Stimulated activated CD4-positive, alpha-beta T cell treated with anti-CD3 and anti-CD28 coated beads, Interleukin-1b, Interleukin-23, amount 100 ng/mL, for 4 hours (primary cell): ENCODE measurements around the gene CAMTA1.

Experiments used
- DNase-seq, 2 donors: peaks; one replicate each; pipeline ENCODE4 v3.0.0-alpha.2; 2020; ENCODE audit warnings: low read depth in 2 of 2

CAMTA1 gene

DNA sequence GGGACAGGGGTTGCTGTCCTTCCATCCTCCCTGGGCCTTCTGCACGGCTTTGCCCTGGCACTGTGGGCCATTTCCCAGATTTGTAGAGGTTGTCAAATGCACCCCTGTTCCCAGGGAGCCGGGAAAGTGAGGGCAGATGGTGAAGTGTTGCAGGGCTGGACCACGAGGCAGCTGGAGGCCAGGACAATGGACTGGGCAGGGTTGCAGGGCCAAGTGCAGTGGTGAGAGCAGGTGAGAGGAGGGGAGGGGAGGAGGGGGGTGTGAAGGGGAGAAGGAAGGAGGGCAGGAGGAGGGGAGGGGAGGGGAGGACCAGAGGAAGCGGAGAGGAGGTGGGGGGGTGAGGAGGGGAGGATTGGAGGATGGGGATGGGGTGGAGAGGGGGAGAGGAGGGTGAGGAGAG lies 443.9 kb downstream of the CAMTA1 start:
- no peak for DNase-seq

- no peak for DNase-seq
These were observed 444.7 kb downstream of the CAMTA1 start for GRCh38 chr1:7229696-7230631.

- no peak for DNase-seq
These were observed 447.4 kb downstream of the CAMTA1 start for GRCh38 chr1:7232441-7233236.

GRCh38 chr1:7233237-7233540 lies 447.9 kb downstream of the CAMTA1 start:
- no peak for DNase-seq

DNA sequence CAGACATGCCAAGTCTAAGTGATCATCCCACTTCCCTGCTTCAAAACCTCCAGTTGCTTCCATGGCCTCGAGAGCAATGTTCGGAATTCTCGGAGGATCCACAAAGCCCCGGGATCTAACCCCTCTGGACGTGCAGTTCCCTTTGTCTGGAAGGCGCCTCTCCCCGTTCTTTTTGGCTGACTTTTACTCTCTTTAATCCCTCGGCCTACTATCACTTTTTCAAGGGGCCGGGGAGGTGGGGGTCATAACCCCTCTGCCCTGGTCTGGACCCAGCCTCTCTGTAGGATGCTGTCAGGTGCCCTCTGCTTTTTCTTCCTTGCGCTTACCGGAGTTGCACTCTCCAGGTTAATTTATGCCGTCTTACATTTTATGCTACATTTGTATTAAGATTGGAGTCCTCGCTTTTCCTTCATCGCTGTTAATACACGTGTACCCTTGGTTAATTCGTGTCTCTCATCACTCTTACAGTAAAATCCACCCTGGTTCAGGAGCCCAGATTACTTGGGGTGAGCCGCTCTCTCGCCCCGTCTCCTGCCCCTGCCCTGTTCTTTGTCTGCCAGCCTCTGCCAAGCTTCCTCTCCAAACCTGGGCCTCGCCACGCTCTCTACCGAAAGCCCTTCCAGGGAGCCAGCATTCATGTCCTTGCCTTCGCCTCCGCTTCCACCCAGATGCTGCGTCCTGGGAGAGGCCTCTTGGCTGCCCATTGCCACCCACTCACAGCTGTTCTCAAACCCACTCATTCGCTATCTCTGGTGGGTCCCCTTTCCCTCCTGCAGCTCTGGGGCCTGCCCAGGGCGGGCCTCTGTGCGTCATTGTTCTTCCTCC lies 448.6 kb downstream of the CAMTA1 start:
- DNase-seq = no peak

DNA sequence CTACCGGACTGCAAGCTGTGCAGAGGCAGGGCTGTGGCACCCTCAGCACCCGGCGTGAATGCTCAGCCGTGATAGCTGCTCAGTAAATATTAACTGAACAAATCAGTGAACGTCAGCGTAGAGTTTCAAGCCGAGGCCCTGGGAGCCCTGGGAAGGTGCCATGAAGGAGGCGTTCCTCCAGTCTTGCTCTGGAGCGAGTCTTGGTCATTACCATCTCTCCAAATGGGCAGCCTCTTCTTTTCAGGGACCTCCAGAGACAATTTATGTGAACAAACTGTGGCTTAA lies 449.2 kb downstream of the CAMTA1 start:
- no peak for DNase-seq

GRCh38 chr1:7235871-7236517 lies 450.7 kb downstream of the CAMTA1 start:
- DNase-seq = no peak

DNA sequence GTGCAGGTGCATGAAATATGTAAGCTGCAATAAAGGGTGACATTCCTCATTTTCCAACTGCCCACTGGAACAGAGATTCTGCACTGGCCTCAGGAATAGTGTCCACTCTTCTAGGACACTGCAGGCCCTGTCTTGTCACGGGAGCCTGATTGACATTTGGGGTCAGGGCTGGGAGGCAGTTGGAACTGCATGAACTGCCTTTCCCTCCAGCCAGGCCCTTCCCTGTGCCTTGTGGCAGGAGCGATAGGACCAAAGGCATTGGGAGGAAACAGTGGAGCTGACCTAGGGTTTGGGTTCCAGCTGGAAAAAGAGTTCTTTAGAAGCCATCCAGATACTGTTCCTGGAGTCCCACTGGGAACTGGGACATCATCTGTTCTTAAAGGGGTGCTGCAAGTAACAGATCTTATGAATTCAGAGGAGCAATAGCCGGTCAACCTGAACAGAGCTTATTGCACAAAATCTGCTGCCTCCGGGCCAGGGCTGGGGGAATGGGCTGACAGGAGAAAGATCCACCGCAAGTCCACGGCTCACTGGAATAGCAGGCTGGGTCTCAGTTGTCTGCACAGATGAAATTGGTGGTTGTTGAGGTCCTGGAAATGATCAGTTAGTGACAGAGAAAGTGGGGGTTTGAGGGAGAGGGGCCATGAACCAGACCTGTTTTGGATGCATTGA lies 451.7 kb downstream of the CAMTA1 start:
- no peak for DNase-seq

DNA sequence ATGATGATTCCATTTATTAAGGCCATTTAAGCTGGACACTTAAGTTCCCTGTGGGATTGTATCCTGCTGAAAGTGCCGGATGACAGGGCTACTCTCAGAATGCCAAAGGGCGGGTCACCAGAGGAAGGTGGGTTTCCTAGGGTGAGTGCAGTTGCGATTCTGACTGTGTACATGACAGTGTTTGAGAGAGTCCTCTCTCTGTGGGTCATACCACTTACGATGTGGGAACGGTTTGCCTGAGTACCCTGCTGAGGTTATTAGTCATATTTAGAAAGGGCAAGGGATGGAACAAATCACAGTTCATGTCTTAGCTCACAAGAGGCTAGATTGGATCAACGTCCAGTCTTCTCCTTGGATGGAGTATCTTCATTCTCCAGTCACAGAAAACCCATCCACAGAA lies 461.9 kb downstream of the CAMTA1 start:
- no peak for DNase-seq

- no peak for DNase-seq
These were observed 462.7 kb downstream of the CAMTA1 start for GRCh38 chr1:7247791-7248548.

GRCh38 chr1:7248549-7249199 lies 463.4 kb downstream of the CAMTA1 start:
- DNase-seq = no peak

DNA sequence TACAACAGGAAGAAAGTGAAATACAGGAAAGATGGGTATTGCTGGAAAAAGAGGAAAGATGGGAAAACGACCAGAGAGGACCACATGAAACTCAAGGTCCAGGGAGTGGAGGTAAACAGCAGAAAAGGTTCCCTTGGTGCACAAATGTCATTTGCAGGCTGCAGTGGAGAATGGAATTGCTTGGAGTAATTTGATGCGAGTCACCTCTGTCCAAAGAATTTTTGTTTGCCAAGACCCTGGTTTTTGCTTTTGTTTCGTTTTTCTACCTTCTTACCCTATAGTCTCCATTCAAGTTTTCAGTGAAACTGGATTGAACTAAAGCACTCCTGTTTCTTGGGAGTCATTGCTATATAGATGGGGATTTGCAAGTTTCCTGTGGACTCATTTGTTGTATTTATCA lies 464.3 kb downstream of the CAMTA1 start:
- DNase-seq = no peak

DNA sequence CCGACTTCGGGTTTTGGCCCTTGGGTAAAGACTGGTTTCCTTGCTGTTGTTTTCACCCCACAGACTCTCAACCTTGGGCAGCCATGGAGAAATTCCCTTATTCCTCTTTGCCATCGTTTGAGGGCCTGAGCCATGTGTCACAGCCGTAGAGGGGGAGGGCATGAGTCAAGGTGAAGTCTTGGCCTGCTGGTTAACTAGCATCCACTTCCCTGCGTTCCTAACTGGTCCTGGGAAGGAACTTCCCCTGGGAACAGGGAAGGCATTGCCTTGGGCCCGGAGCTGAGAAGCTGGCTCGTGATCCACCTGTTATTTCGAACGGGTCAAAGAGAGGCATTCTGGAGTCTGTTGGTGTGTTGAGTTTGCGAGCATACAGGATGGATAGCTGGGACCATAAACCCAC lies 464.9 kb downstream of the CAMTA1 start:
- DNase-seq = no peak

DNA sequence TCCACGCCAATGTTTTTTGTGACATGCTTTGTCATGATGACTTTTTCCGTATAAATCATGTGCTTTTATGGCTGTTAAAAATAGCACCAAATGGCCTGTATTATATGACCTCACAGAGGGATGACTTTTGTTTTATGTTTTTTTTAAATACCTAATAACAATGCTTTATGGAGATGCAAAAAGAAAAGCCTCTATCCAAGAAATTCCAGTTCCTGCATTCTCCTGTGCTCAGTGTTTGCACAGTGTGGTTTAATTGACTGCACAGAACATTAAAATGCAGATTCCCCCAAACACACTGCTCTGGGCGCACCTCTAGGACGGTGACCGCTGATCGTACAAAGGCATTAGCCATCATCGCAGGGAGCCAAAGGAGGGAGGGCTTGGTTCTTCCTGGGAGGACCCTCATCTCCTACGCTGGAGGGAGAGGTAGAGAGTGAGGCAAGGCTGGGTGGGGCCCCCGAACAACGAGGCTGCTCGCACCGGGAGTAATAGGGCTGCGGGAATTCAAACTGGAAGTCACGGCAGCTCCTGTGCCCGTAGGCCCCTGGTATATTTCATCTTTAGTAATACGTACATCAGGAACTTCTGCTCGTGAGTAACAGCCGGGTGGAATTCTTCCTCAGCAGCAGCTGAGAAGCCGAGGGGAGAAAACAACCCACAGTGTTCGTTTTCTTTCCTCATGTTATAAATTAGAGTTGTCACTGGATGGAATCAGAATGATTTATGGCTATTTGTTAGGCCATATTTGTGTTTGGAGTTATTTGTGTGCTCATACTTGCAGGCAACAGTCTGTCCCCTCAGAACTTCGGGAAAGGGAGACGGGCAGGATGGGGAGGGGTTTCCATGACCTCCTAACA lies 465.6 kb downstream of the CAMTA1 start:
- no peak for DNase-seq

GRCh38 chr1:7251454-7251800 lies 466.2 kb downstream of the CAMTA1 start:
- no peak for DNase-seq

DNA sequence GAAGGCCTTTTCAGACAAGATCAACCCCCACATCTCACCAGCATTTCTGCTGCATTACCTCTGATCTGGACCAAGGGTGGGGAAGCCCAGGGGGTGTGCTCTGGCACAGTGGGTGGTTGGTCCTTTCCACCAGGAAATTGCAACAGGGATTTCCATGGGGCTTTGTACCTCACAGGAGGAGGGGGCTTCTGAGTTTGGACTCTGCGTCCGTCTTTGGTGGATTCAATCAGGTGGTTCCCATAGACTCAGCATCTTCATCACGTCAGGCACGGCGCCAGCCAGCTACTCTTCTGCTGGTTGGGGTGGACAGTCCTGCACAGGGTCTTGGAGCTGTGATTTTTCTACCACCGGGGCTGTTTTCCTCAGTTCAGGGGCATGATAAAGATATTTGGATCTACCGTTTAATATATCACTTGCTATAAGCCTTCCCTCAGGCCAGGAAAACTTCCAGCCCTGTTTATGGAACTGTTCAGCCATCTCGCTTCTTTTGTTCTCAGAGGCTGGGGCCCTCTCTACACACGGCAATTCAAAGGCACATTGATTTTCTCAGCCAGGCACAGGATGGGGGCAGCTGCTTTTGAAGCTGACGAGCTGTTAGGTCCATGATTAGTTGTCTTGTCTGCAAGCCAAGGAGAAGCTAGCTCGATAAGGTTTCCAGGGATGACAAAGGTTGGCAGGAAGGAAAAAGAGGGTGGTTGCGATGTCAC lies 467.3 kb downstream of the CAMTA1 start:
- DNase-seq = no peak

DNA sequence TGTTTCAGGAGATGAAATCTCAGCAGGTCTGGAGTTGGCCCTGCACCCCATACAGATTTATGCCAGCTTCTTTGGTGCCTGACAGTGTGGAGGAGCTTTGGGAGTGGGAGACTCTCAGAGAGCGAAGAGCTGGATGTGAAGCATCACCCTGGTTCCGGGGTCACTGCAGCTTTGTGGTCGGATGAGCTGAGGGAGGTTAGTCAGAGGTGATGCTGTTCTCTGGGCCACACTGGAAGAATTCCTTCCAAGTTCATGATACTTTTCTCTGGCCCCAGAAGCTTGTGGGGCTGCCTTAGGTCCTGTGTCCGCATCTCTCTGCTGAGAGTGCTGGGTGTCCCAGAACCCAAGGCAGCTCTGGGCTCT lies 467.8 kb downstream of the CAMTA1 start:
- no peak for DNase-seq

DNA sequence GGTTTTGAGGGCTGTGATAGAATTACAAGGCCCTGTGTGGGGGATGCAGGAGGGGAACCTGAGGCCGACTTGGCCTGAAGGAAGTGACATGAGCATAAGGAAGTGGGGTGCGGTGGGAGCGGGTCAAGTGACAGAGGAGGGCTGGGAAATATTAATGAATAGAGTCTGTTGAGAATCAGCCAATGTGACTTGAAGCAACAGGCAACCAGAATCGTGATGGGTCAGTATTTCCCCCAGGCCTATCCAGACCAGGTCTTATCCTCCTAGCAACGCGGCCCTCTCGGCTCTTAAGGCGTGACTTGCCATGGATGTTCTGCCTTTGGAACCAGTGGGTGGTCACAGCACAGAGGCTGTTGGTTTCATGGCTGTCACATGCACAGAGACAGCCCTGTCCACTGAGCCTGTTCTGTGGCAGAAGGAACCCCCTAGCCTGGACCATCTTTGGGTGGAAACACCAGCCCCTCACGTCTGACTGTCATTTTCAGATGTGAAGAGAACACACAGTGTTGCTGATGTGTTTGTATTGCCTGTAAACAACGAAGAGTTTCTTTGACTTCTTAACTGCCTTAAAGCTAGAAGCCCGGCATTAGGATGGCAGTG lies 468.8 kb downstream of the CAMTA1 start:
- no peak for DNase-seq
